GM21619 (cell line): ENCODE data around the gene BLID.

Experiments
- ATAC-seq: cut with Tn5 transposase; IDR thresholded peaks from one replicate; pipeline ENCODE4 v1.9.1; 2021; ENCODE audit not compliant: unreplicated experiment

Gene BLID, protein sequence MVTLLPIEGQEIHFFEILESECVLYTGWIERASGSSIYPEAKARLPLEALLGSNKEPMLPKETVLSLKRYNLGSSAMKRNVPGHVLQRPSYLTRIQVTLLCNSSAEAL

DNA sequence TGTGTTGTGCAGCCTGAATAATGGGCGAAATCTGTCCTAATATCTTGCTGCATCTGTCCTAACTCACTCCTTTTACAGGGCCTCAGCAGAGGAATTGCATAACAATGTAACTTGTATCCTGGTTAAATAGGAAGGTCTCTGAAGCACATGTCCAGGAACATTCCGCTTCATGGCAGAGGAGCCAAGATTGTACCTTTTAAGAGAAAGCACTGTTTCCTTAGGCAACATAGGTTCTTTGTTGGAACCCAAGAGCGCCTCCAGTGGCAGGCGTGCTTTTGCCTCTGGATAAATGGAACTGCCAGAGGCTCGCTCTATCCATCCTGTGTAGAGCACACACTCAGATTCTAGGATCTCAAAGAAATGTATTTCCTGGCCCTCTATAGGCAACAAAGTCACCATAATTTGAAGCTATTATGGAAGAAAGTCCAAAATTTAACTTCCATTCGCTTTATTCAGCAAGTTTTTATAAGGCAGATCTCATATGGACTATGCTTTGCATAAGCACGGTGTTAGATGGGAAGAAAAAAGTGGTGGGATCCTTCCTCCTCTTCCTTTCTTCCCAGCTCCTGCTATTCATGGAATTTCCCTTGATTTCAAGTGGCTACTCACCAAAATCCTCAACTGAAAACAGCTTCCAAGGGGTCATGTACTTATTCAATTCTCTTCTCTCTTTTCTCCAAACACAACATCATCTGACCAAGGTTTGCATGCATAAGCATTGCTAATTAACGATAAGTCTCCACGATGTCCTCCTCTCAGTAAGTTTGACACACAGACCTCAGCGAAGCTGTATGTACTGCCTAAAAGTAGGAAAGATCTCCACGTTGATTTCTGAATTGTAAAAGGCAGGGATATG lies at the start of gene BLID:
Gene BLID, minus strand, starts transcription at position 692 of the 856 bp plus-strand sequence. Its CDS starts 293 bp downstream, at position 399.
- ATAC-seq: no peak

DNA sequence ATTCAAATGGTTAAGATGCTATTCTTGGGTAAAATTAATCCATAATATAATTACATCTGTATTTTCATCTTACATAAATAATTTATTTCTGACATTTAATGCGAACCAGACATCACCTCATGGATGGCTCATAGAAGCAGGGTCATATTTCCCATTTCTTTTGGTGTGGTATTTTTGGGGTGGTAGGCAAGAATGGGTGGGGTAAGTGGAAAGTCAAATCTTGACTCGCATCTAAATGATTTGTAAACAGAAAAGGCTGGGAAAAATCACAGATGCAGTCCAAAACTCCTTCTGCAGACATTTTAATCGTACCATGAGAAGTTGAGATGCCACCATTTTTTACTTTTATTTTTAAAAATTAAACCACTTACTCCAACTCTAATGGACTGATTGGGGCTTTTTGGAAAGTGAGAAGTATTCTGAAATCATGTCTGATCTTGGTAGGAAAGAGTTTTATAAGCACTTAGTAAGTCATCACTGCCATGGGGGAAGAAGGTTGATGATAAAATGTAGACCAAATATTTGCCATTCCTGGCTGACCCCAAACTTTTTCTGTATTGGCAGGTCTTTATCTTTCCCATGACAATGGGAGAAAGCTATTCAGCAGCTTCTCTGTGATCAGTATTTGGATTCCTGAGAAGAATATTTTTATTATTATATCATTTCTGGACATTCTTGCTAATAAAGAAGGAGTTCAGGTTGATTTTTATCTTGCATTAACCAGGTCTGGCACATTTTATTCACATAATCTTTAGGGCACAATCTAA lies 47.2 kb upstream of the BLID start:
- no peak for ATAC-seq

DNA sequence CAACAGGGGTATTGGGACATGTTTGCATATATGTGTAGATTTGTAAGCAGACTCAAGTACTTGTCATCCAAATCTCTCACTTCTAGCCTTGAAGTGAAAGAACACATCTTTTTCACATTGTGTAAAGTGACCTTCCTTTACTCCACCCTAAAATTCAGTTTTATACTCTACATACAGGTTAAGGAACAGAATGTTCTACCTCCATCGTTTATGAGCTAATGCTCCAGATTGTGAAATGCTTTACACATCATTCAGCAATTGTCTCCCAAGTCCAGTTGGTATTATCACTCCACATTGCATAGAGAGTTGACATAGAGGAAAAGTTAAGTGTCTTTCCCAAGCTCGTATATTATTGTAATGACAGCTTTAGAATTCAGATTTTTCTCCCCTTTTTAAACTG lies 46.1 kb upstream of the BLID start:
- ATAC-seq: no peak

DNA sequence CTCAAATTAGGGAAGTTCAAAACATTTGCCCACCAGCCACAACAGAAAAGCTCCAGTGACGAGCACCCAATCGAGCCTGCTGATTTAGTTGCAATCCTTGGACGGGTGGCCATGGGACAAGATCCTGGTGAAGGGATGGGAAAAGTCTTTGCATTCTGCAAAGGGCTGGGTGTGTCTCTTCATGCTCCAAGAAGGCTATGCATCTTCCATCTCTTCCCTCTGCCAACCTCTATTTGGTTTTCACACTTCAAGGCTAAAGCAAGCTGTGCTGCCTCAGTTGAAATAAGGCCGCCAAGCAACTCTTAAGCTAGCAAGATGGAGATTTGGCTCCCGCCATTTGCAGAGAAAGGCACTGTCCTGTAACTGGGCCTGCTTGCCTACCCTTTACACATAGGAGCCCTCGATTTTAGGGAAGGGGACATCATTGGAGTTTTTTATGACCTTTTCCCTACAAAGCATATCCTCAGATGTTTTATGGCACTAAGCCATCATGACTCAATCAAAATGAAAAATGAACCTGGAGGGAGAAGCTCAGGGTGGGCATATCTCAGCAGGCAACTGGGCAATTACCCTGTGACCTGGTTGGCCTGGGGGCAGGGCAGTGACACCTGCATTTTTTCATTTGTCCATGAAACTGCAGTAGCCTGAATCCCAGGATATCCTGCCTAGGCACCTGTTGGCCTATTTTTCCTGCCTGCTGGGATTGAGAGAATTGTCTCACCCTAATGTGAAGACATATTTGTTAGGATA lies 45.0 kb upstream of the BLID start:
- ATAC-seq: no peak

DNA sequence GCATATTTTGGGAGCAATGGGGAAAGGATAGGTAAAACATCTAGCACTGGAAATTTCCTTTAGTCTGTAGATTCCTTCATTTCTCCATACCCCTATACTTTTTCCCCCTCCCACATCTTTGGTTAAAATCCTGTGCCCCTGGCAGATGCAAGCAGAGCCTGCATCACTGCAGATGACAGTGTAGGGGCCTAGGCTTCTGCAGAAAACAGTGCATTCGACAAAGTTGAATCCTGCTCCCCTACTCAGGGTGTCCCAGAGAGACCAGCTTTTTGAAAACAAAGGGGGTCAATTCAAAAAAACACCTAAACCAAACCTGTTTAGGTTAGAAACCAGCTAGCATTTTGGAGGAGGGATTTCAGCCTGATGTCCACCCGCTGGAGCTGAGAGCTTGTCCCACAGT lies 43.8 kb upstream of the BLID start:
- no peak for ATAC-seq

DNA sequence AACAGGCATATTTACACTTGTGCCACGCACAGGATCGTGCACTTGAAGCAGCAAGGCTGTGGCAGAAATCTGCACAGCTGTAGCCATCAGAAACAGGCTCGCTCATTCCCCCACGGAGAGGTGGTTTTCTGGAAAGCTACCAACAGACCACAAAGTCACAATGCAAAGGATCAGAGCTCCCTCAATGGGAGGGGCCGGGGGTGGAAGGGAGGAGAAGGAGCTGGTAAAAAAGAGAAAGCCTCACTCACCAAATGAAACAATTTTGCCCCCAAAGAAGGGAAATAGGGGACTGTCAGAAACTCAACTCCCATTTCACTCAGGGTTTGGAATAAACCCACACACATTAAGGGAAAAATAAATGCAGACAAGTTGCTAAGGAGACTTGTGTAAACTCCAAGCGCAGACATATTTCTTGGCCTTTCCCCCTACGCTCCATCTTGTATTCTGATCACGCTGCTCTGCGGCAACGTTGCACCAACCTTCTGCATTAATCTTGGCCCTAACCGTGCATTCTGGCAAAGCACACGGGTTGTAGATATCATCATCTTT lies 43.2 kb upstream of the BLID start:
- no peak for ATAC-seq

DNA sequence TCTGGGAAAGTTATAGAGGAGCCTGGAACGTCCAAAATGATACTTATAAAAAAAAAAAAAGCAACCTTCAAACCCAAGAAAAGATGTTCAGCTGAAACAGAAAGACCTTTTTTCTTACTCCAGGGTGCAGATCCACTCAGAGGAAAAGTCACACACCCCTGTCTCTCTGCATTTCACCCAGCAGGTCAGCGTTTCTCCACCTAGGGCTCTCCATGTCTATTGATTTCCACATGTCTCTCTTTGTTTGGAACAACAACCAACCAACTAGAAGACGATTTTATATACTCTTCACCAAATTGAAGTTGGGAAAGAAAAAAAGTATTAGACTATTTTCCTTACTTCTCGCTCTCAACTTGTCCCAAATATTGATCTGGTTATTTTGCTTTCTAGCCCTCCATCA lies 42.2 kb upstream of the BLID start:
- ATAC-seq: no peak

DNA sequence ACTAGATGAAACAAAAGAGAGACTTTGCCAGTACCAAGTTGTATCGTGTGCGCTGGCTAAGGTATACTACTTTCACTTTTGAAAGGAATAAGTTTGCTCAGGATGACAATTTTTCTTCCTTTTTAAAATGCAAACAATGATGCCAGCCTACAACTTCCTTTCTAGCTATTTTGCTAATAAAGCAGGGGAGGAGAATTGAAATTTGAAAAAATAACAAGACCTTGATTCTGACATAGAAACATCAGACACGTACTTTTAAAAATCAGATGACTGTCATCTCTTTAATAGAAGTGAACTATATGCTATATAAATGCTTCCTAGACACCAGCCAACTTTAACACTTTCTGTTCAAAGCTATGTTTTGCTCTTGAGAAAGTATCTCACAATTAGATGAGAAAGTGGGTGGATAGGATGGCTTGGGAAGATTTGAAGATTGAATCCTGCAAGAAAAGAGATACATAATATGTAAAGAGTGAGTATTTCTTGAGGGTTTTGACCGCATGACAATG lies 41.7 kb upstream of the BLID start:
- ATAC-seq: no peak

DNA sequence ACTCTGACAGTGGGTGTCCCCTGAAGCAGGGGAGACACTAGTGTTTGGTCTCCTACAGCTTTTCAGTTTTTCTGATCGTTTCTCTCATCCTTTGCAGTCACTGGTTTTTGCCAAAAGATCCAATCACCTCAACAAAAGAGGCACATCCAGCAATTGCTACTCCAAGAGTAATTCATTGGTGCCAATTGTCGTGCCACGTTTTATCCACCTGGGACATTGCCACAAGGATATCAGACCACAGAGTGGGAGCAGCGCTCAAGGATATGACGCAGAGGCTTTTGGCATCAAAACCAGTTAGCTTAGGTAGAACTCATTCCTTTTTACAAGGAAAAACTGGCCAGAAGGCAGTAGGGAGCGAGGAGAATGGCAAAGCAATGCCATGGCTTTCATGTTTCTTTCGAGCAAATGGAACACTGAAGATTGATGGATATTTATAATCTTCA lies 40.9 kb upstream of the BLID start:
- no peak for ATAC-seq

DNA sequence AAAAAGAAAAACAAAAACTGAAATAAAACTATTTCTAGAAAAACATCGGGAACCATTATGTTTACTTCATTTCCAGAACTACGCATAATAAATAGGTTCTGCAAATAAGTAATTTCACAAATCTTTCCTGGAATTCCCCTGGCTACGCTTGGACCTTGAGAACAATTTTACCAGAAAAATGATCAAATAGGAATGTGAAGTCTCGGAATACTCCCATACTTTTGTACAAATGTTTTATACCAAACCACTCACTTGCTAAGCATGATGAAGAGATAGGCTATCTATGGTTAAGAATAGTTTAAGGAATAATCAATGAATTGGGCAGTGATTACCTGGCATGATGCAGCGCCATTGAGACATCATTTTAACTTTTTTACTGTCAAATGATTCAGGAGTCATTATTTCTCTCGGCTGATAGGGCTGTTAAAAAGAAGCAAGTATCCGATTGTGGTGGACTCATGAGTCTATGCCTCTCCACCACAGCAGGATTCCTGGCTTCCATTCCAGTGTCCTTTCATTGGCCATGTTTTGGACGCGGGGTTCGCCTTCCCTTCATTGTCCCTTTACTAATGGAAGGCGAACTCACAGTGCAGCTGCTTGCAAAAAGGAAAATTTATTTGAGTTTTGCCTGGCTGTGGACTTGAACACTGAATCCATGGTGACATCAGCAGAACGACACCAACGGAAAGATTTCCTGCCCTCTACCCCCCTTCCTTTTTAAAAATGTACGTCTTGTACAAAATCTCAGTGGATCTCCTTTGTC lies 39.9 kb upstream of the BLID start:
- no peak for ATAC-seq

DNA sequence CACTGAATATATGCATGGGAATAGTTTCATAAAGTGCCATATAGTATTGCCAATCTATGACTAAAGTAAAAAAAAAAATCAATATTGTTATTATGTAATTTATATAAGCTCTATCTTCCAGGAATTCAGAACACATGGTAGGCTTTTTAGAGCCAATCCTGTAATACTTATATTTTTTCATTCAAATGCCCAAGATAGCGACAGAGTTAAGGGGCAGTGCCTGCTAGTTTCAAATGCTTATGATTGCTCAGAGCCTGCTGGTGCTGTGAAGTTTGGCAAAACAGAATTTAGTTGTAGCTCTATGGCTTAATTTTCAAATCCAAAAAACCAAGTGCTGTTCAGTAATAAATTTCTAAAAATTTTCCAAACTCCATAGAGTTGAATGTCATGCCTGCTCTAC lies 39.0 kb upstream of the BLID start:
- ATAC-seq: no peak

DNA sequence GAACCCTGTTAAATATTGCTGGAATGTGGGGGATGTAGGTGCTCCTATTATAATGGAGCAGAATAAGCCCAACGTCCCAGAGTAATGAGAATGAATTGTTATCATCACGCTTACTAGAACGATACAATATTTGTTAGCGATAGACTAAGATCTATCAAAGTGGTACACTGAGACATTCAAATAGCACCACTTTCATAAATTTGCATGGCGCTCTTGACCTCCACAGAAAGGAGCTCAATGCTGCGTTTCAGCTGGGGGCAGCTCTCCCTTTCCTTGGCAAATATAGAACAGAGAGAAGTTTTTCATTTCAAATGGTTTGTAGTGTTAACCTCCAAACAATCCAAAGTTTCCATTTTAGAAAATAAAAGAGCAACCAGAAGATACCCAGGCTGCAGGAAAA lies 38.2 kb upstream of the BLID start:
- no peak for ATAC-seq

DNA sequence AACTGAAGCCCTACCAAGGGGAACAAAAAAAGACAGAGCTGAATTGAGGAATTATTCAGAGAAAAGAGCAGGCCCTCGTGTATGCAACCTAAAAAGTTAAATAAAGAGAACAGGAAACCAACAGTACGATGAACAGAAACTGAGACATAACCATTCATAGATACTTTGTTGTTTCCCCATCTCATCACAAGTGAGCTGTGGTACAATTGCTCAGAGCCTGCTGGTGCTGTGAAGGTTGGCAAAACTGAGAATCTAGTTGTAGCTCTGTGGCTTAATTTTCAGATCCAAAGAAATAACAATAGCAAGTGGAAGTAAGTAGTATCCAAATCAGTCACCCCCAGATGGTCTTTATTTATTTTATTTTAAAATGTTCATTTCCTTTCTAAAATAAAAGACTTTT lies 37.7 kb upstream of the BLID start:
- no peak for ATAC-seq

DNA sequence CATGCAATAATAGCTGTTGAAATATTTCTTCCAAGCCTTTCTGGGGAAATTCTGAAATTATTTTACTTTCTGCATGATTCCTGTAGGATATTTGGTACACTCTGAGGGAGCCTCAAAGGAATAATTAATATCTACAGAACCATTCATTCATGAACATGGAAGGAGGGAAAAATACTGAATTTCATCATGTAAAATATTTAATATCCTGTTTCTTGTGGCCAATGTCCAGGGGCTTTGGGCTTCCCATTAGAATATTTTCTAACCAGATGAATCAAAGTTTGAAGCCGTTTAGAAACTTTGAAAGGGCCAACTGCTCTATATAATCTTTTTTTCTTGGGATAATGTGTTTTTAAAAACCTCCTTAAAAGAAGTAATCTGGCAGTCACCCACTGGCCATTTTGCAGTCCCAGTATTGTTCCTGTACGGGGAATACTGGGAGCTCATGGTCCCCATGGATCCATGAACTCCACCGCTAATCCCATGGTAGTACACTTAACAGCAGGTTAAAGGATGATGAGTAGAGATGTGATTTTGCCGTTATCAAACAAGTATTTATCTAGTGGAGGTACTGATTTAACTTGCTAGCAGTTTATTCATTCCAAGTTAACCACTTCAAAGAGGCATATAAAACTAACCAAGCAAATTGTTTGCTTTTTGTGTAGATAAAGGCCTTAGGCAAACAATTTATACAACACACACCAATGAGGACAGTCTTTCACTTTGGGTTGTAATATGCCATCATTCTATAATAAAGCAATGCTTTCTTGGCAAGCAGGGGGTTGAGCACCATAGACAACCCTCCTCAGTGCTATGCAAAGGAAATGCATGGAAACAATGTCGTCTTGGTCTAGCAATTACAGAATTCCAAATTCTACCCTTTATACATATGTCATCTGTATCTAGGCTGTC lies 34.5 kb upstream of the BLID start:
- ATAC-seq: no peak

DNA sequence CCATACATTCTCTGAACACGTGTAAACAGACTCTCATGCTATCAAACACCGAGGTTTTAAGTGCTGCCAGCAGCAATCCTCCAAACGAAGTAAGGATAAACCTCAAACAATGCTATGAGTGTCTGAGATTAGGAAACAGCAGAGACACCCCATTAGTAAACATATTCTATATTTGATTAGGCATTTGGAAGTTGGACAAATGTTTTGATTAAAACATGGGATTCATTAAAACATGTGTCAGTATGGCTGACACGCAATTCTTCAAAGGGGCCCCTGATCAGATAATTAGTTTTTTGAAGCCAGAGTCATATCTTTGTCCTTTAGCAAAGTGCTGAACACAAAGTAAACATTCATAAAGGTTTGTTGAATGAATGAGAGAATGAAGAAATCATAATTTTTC lies 33.2 kb upstream of the BLID start:
- no peak for ATAC-seq

DNA sequence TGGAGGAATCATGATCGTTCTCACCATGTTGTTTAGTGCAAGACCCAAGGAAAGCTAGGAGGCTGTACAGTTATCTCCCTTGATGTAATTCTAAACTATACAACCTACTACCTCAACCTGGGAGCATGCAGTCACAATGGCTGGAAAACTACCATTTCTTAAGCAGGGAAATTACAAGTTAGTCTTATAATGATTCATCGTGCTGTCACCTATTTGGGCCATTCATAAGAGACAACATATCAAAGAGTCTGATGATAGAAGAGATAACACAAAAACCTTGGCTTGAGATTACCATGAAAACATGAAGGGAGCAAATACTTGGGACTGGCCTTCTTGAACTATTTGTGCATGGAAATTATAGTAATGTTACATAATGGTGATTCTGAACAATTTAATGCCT lies 30.5 kb upstream of the BLID start:
- no peak for ATAC-seq

DNA sequence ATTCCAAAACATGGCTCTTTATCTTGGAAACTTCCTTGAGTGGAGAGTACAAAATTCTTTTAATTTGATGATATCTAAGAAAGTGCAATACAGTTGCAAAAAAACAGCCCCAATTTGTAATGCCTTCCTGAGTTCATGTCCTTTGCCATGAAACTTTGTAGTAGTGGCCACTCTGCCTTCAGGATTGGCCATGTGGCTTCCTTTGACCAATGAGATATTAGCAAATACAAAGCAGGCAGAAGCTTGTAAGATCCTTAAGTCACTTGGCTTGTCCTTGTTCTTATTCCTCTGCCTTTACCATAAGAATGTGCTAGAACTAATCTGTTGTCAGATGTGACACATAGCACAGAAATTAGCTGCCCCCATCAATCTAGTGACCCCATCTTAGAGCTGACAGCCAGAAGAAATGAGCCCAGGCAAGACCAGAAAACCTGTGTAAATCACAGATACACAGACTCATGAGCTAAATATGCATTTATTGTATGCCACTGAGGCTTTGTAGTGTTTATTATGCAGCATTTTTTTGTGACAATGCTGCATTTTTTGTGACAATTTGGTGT lies 29.8 kb upstream of the BLID start:
- no peak for ATAC-seq

DNA sequence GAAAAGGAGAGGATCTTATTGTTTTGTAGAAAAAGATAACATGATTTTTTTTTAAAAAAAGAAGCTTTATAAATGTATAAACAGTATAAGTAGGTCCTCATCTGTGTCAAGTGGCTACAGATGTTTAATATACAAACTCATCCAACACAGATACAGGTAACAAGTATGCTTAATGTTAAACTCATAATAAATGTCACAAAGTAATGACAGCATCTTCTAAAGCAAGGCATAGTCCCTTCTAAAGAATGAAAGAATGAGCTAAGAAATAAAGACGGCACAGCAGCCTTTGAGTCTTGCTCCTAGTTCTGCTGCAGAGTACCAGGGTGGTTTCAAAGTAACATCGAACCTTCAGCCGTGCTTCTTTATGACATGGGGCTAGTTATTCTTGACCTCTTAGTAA lies 28.7 kb upstream of the BLID start:
- ATAC-seq: no peak

DNA sequence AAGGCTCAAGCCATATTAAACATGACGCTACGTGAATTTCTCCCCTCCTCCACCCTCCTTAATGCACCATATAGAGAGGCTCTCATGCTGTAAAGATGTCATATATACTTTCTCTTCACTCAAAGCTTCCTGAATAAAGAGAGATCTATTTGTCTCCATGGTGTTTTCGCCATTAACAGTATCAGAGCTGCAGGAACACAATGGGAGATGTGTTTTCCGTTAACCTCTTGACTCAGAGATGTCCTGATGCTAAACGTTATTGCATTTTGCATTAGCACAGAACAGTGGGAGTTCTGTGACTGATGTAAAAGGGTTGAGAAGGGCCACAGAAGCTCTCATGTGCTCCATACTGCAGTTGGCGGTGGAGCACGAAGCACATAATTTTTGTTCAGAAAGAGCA lies 25.7 kb upstream of the BLID start:
- ATAC-seq: no peak
